BJ (cell line): ENCODE results near the gene CTBP1. TPM values are rescaled to one million over a fixed set of nuclear protein-coding genes. Genes with fewer than 3 reads are reported as not detected.

Experiments used
- CTCF ChIA-PET: fragments of 350-600 bp; formaldehyde crosslinking; extraction: SDS; loops from one replicate; lab custom pipeline; 2021; ENCODE audit warnings: antibody characterized with exemption, inconsistent platforms; lab: Yijun Ruan, JAX
- POLR2A ChIA-PET: fragments of 300-600 bp; sonication (Branson Sonifier 250); formaldehyde crosslinking; extraction: SDS; loops from one replicate; lab custom pipeline; 2021; ENCODE audit warnings: antibody characterized with exemption; lab: Charles Lee
- DNase-seq: peaks from one replicate; pipeline ENCODE4 v3.0.0-alpha.2; 2011; ENCODE audit warnings: low read depth
- H3K27me3 ChIP-seq: 2 replicates; pipeline ENCODE4 v1.6.0; 2011; ENCODE audit warnings: low read length; ENCODE audit not compliant: control insufficient read depth, insufficient read depth
- H3K36me3 ChIP-seq: 2 replicates; pipeline ENCODE4 v1.5.1; 2011; ENCODE audit warnings: low read length; ENCODE audit not compliant: control insufficient read depth, insufficient read depth
- H3K4me3 ChIP-seq: 2 replicates; pipeline ENCODE4 v1.5.1; 2011; ENCODE audit warnings: low read depth, mild to moderate bottlenecking, control low read depth, low read length
- polyA plus RNA-seq: library from polyadenylated mRNA; depleted of rRNA; stranded (reverse); fragments of >200 nt; gene quantifications from 2 replicates; pipeline ENCODE4 v1.2.3, GENCODE V29; 2011
- TF ChIP-seq, protein P1 (sequence below): IDR thresholded peaks from 2 replicates; pipeline ENCODE4 v1.5.1; 2011; ENCODE audit warnings: low read depth, mild to moderate bottlenecking, control low read depth, inconsistent platforms, low read length, moderate library complexity; ENCODE audit not compliant: insufficient read depth

CTBP1 gene
- polyA plus RNA-seq, 1 experiment = 106 TPM

DNA sequence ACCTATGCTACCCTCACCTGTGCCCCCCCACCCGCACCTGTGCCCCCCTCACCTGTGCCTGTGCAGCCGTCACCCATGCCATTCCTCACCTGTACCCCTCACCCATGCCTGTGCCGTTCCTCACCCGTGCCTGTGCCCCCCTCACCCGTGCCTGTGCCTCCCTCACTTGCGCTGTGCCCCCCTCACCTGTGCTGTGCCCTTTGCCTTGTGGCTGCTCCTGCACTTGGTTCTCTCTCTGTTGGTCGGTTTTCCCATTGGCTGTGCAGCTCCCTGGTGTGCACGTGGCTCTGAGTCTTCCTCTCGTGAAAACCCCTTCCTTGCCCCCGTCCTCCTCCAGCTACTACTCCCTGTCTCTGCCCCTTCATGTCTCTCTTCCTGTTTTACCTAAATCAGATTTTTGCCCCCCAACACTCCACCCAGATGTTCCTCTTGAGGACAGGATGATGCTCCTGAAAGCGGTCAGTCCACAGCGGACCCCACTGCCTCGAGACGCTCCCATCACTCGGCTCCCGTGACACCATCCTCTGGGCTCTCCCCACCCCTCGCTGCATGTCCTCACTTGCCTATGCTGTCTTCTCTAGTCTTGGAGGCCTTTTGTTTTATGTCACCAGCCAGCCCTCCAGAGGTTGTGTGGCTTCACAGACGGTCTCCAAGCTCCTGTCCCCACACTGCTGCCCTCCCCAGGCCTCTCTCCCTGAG, 47.5 kb upstream of the CTBP1 start:
- ChIA-PET POLR2A (no interaction called here), CTCF (interaction anchor here (0.7 kb wide), 1 partner anchor 52 kb away, joined by 3 read pairs; no protein-coding TSS in a partner anchor)
- TF ChIP-seq, protein P1, sequence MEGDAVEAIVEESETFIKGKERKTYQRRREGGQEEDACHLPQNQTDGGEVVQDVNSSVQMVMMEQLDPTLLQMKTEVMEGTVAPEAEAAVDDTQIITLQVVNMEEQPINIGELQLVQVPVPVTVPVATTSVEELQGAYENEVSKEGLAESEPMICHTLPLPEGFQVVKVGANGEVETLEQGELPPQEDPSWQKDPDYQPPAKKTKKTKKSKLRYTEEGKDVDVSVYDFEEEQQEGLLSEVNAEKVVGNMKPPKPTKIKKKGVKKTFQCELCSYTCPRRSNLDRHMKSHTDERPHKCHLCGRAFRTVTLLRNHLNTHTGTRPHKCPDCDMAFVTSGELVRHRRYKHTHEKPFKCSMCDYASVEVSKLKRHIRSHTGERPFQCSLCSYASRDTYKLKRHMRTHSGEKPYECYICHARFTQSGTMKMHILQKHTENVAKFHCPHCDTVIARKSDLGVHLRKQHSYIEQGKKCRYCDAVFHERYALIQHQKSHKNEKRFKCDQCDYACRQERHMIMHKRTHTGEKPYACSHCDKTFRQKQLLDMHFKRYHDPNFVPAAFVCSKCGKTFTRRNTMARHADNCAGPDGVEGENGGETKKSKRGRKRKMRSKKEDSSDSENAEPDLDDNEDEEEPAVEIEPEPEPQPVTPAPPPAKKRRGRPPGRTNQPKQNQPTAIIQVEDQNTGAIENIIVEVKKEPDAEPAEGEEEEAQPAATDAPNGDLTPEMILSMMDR = no peak
- DNase-seq = no peak
- peaks cover 21% of the 10 kb centered on the region for H3K36me3 ChIP-seq
- no peak overlapping the region for H3K4me3 ChIP-seq
- no peaks in the 10 kb centered on the region for H3K27me3 ChIP-seq

DNA sequence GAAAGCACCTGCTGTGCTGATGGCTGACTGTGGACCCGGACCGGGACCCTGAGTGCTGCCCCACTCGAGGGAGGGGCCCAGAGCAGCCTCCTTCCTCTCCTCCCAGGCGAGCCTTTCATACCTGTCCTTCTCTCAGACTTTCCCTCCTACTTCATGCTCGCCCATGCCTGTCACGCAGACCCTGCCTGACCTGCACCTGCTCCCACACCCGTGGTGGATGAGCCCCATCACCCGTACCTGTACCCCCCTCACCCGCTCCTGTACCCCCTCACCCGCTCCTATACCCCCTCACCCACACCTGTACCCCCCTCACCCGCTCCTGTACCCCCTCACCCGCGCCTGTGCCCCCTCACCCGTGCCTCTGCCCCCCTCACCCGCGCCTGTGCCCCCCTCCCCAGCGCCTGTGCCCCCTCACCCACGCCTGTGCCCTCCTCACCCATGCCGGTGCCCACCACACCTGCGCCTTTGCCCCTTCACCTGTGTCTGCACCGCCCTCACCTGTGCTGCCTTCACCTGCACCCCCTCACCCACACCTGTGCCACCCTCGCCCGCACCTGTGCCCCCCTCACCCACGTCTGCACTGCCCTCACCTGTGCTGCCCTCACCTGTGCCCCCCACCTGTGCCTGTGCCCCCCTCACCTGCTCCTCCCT, 46.6 kb upstream of the CTBP1 start:
- H3K36me3 ChIP-seq = peaks cover 19% of the 10 kb centered on the region
- no peaks in the 10 kb centered on the region for H3K27me3 ChIP-seq
- TF ChIP-seq, protein P1 = no peak
- no peak for DNase-seq
- CTCF ChIA-PET = interaction anchor here (0.6 kb wide), 1 partner anchor 8 kb away, joined by 3 read pairs; no protein-coding TSS in a partner anchor
- POLR2A ChIA-PET = interaction anchor here (0.6 kb wide), 1 partner anchor 47 kb away, joined by 3 read pairs; no protein-coding TSS in a partner anchor
- H3K4me3 ChIP-seq = no peak overlapping the region

DNA sequence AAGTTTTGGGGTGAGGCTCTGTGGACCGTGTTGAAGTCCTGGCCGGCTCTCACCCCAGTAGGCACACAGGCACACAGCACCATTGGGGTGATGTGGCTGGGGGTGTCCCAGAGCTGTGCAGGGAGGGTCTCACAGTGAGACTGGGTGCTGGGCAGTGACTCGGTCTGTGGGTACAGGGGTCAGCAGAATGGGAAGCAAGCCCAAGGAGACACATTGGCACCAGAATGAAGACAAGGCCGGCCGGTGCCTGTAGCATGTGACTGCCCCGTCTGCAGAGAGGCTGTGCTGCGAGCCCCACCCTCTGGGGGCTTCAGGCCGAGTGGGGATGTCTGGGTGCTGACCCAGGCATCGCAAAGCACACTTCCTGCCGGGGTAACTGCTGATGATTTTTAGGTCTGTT, 46.0 kb upstream of the CTBP1 start:
- peaks cover 16% of the 10 kb centered on the region for H3K36me3 ChIP-seq
- no peak for DNase-seq
- ChIA-PET CTCF (interaction anchor here (0.6 kb wide), 1 partner anchor 9 kb away, joined by 3 read pairs; no protein-coding TSS in a partner anchor), POLR2A (interaction anchor here (0.6 kb wide), 1 partner anchor 47 kb away, joined by 3 read pairs; no protein-coding TSS in a partner anchor)
- no peaks in the 10 kb centered on the region for H3K27me3 ChIP-seq
- TF ChIP-seq, protein P1 = no peak
- H3K4me3 ChIP-seq = no peak overlapping the region

DNA sequence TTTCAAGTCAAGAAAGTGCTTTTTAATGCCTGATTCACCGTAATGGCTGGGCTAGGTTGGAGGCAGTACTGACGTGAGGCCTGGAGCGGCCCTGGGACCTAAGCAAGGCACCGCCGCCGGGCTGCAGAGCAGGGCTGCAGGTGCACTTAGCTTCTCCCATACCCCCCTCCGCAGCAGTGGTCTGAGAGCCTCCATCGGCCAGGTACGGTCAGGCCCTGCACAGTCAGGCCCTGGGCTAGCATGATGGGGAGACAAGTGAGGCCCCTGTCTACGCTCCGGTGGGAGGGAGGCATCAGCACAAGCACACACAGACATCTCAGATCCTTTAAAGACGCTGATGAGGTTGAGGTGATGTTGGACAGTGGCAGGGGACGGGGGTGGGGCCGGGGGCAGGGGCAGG, 45.5 kb upstream of the CTBP1 start:
- H3K27me3 ChIP-seq = no peaks in the 10 kb centered on the region
- CTCF ChIA-PET = no interaction called here
- no peak for DNase-seq
- TF ChIP-seq, protein P1 = no peak
- peaks cover 14% of the 10 kb centered on the region for H3K36me3 ChIP-seq
- POLR2A ChIA-PET = no interaction called here
- no peak overlapping the region for H3K4me3 ChIP-seq

DNA sequence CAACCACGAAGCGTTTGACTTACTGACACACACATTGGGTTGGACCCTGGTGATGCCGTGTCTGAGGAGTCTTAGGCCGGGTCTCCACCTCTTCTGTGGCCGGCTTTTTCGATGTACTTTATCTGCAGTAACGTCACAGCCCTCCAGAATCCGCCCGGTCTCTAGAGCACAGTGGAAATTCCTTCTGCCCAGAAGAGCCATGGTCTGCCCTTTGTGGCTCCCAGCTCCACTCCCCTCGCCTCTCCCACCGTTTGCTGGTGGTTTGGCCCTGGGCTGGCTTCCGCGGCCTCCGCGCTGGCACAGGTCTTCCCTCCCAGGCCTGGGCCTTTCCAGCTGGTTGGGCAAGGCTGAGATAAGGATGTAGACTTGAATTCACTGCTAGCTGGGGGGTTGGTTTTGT, 45.1 kb upstream of the CTBP1 start:
- ChIA-PET POLR2A (no interaction called here), CTCF (interaction anchor here (0.6 kb wide), 1 partner anchor 406 kb away, joined by 3 read pairs; no protein-coding TSS in a partner anchor)
- no peak for DNase-seq
- Histone ChIP-seq H3K36me3 (peaks cover 14% of the 10 kb centered on the region), H3K27me3 (no peaks in the 10 kb centered on the region), H3K4me3 (no peak overlapping the region)
- TF ChIP-seq, protein P1 = no peak
